SK-N-DZ (cell line): Measurements from ENCODE around the gene GNG3.

Source experiments
- DNase-seq: peaks from one replicate; pipeline ENCODE4 v3.0.0-alpha.2; 2015; ENCODE audit warnings: low spot score
- small RNA-seq, 2 experiments: library from RNA; depleted of rRNA; stranded (forward); fragments of <200 nt; gene quantifications; one replicate each; pipeline ENCODE3, GENCODE V24; 2014

The GNG3 gene

GRCh38 chr11:62757846-62758788, 50.6 kb downstream of the GNG3 start:
- peak; percentile 23 for DNase-seq

Small RNA genes within 50 kb of the gene (small RNA-seq; reads per million reads assigned to genes)
- 0 reads per million in 2 experiments for gene SNORA57
